ENCODE data around the gene MICU2. TPM values are rescaled to one million over a fixed set of nuclear protein-coding genes. Genes with fewer than 3 reads are reported as not detected.

Gene MICU2
- total and polyA plus RNA-seq, 5 donors from 2014 or later, result 38.8 to 50.5 (median 45.5) TPM

DNA sequence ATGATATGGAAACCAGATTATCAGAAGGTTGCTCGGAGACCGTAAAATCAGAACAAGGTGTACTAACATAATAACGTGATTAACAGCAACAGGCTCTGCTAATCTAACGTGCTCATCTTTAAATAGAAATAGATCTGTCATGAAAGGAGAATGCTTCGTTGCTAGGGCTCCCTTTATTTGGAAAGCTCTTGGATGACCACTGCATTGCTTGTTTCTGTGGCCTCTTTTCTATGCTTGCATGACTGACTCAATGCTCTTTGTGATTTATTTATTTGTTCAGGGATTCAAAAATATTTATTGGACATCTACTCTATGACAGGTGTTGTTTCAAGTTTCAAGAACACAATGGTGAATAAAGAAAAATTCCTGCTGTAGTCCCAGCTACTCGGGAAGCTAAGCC, 122.6 kb downstream of the MICU2 start:
- H3K4me1 Mint-ChIP-seq, result peaks cover 5 to 16% (median 11%) of the 10 kb centered on the region in 4 donors
- H3K36me3 Mint-ChIP-seq, result no peaks in the 10 kb centered on the region
- Histone ChIP-seq H3K36me3 (ENCODE audit: control insufficient read depth, insufficient read depth, low read length) (no peaks in the 10 kb centered on the region), H3K4me1 (ENCODE audit: control insufficient read depth, insufficient read depth, low read length, poor library complexity, severe bottlenecking) (peaks cover 9% of the 10 kb centered on the region), H3K27me3 (ENCODE audit: control insufficient read depth, insufficient read depth, low read length) (peaks cover 3% of the 10 kb centered on the region), H3K9me3 (ENCODE audit: control insufficient read depth in 2 of 2, low read length in 2 of 2) (peaks cover under 1 to 1% of the 10 kb centered on the region in 2 experiments), H3K4me3 (ENCODE audit: low read depth, low read length) (no peak overlapping the region), H3K27ac (ENCODE audit: insufficient read depth, low read length, poor library complexity, severe bottlenecking) (no peak overlapping the region)
- peaks cover 29% of the 10 kb centered on the region for H3K27me3 Mint-ChIP-seq
- peaks cover 0 to 8% (median 2%) of the 10 kb centered on the region in 7 donors for H3K9me3 Mint-ChIP-seq
- DNase-seq (no peak), ATAC-seq (ENCODE audit: low read depth in 2 of 2) (no peak)
- H3K27ac Mint-ChIP-seq, result no peak overlapping the region
- no peak overlapping the region for H3K4me3 Mint-ChIP-seq

DNA sequence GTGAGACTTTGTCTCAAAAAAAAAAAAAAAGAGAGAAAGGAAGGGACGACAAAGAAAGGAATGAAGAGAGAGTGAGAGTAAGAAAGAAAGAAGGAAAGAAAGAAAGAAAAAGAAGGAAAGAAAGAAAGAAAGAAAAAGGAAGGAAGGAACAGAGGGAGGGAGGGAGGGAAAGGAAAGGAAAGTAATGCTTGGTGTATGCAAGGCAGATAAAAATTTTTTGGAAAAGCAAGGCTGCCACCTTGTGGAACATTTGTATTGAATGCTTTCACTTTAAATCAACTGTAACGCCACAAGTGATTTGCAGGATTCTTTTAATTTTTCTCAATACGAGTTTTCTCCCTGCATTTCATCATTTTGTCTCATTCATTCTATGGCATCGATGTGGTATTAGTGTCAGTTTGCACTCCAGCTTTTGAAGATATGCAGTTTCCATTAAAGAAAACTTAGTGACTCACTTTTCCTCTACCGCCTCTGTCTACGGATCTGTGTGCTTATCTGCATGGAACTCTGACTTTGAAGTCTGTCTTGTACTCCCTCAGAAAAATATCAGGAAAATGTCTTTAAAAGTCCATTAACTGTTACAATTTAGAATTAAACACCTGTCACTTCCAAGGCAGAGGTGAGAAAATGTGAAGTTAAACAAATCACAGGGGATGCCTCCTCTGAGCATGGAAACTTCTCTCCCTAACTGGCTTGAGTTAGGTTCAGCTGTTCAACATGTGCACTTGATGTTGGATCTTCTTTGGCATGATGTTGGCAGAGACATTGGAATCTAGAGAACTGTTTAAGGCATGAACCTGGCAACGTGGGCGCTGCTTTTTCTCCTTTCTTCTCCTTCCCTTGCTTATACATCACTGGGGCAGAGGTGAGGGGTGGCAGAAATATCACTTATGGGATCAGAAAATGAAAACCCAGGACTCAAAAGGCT, 124.8 kb downstream of the MICU2 start:
- Mint-ChIP-seq H3K27ac (no peak overlapping the region), H3K9me3 (no peaks in the 10 kb centered on the region), H3K27me3 (peaks cover 36% of the 10 kb centered on the region), H3K36me3 (no peaks in the 10 kb centered on the region), H3K4me3 (peak overlapping the region in 2 of 4 donors; percentile 29 to 52), H3K4me1 (peaks cover 10 to 16% (median 11%) of the 10 kb centered on the region in 4 donors)
- DNase-seq (peak; percentile 42 to 83 (median 73)), ATAC-seq (ENCODE audit: low read depth in 2 of 2) (peak; percentile 40 to 63)
- Histone ChIP-seq H3K27me3 (ENCODE audit: control insufficient read depth, insufficient read depth, low read length) (peaks cover 3% of the 10 kb centered on the region), H3K4me1 (ENCODE audit: control insufficient read depth, insufficient read depth, low read length, poor library complexity, severe bottlenecking) (peaks cover 9% of the 10 kb centered on the region), H3K4me3 (ENCODE audit: low read depth, low read length) (peak overlapping the region; percentile 45), H3K27ac (ENCODE audit: insufficient read depth, low read length, poor library complexity, severe bottlenecking) (no peak overlapping the region), H3K36me3 (ENCODE audit: control insufficient read depth, insufficient read depth, low read length) (no peaks in the 10 kb centered on the region), H3K9me3 (ENCODE audit: control insufficient read depth in 2 of 2, low read length in 2 of 2) (no peaks in the 10 kb centered on the region)

GRCh38 chr13:21476893-21477472, 127.0 kb downstream of the MICU2 start:
- DNase-seq, result peak; percentile 62 to 82 (median 66)
- H3K27me3 Mint-ChIP-seq, result peaks cover 32% of the 10 kb centered on the region
- peaks cover 10 to 16% (median 11%) of the 10 kb centered on the region in 4 donors for H3K4me1 Mint-ChIP-seq
- peaks cover 0 to 1% (median 0%) of the 10 kb centered on the region in 7 donors for H3K9me3 Mint-ChIP-seq
- H3K36me3 Mint-ChIP-seq, result no peaks in the 10 kb centered on the region
- Histone ChIP-seq H3K27ac (ENCODE audit: insufficient read depth, low read length, poor library complexity, severe bottlenecking) (no peak overlapping the region), H3K9me3 (ENCODE audit: control insufficient read depth in 2 of 2, low read length in 2 of 2) (no peaks in the 10 kb centered on the region), H3K36me3 (ENCODE audit: control insufficient read depth, insufficient read depth, low read length) (no peaks in the 10 kb centered on the region), H3K4me3 (ENCODE audit: low read depth, low read length) (peak overlapping the region; percentile 74), H3K4me1 (ENCODE audit: control insufficient read depth, insufficient read depth, low read length, poor library complexity, severe bottlenecking) (peaks cover 9% of the 10 kb centered on the region), H3K27me3 (ENCODE audit: control insufficient read depth, insufficient read depth, low read length) (peaks cover 3% of the 10 kb centered on the region)
- H3K27ac Mint-ChIP-seq, result peak overlapping the region; percentile 72 to 93 (median 72)
- peak; percentile 71 to 75 for ATAC-seq (ENCODE audit: low read depth in 2 of 2)
- peak overlapping the region; percentile 23 to 91 (median 86) for H3K4me3 Mint-ChIP-seq

- no peak overlapping the region for H3K27ac ChIP-seq (ENCODE audit: insufficient read depth, low read length, poor library complexity, severe bottlenecking)
- peaks cover 3% of the 10 kb centered on the region for H3K27me3 ChIP-seq (ENCODE audit: control insufficient read depth, insufficient read depth, low read length)
- no peak overlapping the region for H3K27ac Mint-ChIP-seq
- peaks cover 0 to 10% (median 4%) of the 10 kb centered on the region in 7 donors for H3K9me3 Mint-ChIP-seq
- no peak overlapping the region for H3K4me3 Mint-ChIP-seq
- DNase-seq, result no peak
- peaks cover 9% of the 10 kb centered on the region for H3K4me1 ChIP-seq (ENCODE audit: control insufficient read depth, insufficient read depth, low read length, poor library complexity, severe bottlenecking)
- no peaks in the 10 kb centered on the region for H3K36me3 Mint-ChIP-seq
- peaks cover 39% of the 10 kb centered on the region for H3K27me3 Mint-ChIP-seq
- no peaks in the 10 kb centered on the region for H3K9me3 ChIP-seq (ENCODE audit: control insufficient read depth in 2 of 2, low read length in 2 of 2)
- H3K4me1 Mint-ChIP-seq, result peaks cover 10 to 16% (median 11%) of the 10 kb centered on the region in 4 donors
- H3K4me3 ChIP-seq (ENCODE audit: low read depth, low read length), result no peak overlapping the region
- H3K36me3 ChIP-seq (ENCODE audit: control insufficient read depth, insufficient read depth, low read length), result no peaks in the 10 kb centered on the region
- ATAC-seq (ENCODE audit: low read depth in 2 of 2), result no peak
Observed at GRCh38 chr13:21475115-21475514, 128.9 kb downstream of the MICU2 start.

DNA sequence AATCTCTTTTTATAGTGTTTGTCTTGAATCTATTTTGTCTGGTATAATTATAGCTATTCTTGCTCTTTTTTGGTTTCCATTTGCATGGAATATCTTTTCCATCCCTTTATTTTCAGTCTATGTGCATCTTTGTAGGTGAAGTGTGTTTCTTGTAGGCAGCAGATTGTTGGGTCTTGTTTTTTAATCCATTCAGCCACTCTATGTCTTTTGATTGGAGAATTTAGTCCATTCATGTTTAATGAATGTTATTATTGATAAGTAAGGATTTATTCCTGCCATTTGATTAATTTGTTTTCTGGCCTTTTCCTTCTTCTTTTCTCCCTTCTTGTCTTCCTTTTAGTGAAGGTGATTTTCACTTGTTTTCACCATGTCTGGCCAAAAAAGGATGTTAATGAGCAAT, 133.2 kb downstream of the MICU2 start:
- Histone ChIP-seq H3K27ac (ENCODE audit: insufficient read depth, low read length, poor library complexity, severe bottlenecking) (no peak overlapping the region), H3K36me3 (ENCODE audit: control insufficient read depth, insufficient read depth, low read length) (no peaks in the 10 kb centered on the region), H3K27me3 (ENCODE audit: control insufficient read depth, insufficient read depth, low read length) (peaks cover 2% of the 10 kb centered on the region), H3K4me3 (ENCODE audit: low read depth, low read length) (no peak overlapping the region), H3K9me3 (ENCODE audit: control insufficient read depth in 2 of 2, low read length in 2 of 2) (no peaks in the 10 kb centered on the region), H3K4me1 (ENCODE audit: control insufficient read depth, insufficient read depth, low read length, poor library complexity, severe bottlenecking) (no peaks in the 10 kb centered on the region)
- peaks cover 25% of the 10 kb centered on the region for H3K27me3 Mint-ChIP-seq
- DNase-seq (no peak), ATAC-seq (ENCODE audit: low read depth in 2 of 2) (no peak)
- no peak overlapping the region for H3K4me3 Mint-ChIP-seq
- no peaks in the 10 kb centered on the region for H3K36me3 Mint-ChIP-seq
- peak overlapping the region in 1 of 3 donors; percentile 35 for H3K27ac Mint-ChIP-seq
- H3K4me1 Mint-ChIP-seq, result peaks cover 0 to 3% (median 0%) of the 10 kb centered on the region in 4 donors
- peaks cover 0 to 10% (median 4%) of the 10 kb centered on the region in 7 donors for H3K9me3 Mint-ChIP-seq

DNA sequence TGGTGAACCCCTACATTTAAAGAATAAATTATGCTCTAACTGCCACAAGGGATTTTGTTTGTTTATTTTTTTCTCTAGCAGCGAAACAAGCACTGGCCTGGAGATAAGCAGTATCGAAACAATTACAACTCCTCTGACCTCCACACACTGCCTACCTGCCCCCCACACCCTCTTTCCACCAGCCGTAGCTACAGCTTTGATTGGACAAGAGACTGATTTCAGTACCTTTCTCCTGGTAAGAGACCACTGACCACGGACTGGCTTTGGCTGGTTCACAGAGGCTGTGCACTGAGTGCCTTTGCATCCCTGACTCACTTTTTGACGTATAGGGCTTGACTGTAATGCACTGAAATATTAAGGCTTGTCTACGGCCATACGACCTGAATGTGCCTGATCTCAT, 137.4 kb downstream of the MICU2 start:
- Mint-ChIP-seq H3K9me3 (peaks cover 0 to 7% (median 1%) of the 10 kb centered on the region in 7 donors), H3K4me3 (peak overlapping the region in 1 of 4 donors; percentile 34), H3K4me1 (peaks cover 0 to 4% (median 0%) of the 10 kb centered on the region in 4 donors), H3K27me3 (peaks cover 21% of the 10 kb centered on the region), H3K36me3 (no peaks in the 10 kb centered on the region), H3K27ac (no peak overlapping the region)
- Histone ChIP-seq H3K4me3 (ENCODE audit: low read depth, low read length) (no peak overlapping the region), H3K27ac (ENCODE audit: insufficient read depth, low read length, poor library complexity, severe bottlenecking) (no peak overlapping the region), H3K36me3 (ENCODE audit: control insufficient read depth, insufficient read depth, low read length) (no peaks in the 10 kb centered on the region), H3K9me3 (ENCODE audit: control insufficient read depth in 2 of 2, low read length in 2 of 2) (no peaks in the 10 kb centered on the region), H3K27me3 (ENCODE audit: control insufficient read depth, insufficient read depth, low read length) (peaks cover 2% of the 10 kb centered on the region), H3K4me1 (ENCODE audit: control insufficient read depth, insufficient read depth, low read length, poor library complexity, severe bottlenecking) (no peaks in the 10 kb centered on the region)
- no peak for ATAC-seq (ENCODE audit: low read depth in 2 of 2)
- DNase-seq, result no peak

DNA sequence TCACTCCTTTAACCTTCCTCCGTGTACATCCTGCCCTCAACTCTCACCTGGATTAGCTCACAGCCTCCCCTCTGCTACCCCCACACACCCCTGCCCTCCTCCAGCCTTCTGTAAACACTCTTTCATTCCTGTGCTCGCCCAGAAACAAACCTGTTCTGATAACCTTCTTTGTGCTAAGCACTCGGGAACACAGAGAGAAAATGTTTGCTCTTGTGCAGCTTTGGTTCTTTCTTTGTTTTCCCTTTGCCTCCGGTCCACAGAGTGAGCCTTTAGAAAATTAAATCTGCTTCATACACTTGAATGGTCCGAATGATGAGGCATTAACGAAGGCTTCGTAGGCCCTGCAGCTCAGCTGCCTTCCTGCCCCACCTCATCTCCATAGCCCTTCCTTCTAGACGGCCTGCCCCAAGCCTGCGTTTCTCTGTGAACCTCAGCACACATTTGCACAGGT, 138.2 kb downstream of the MICU2 start:
- Histone ChIP-seq H3K9me3 (ENCODE audit: control insufficient read depth in 2 of 2, low read length in 2 of 2) (no peaks in the 10 kb centered on the region), H3K36me3 (ENCODE audit: control insufficient read depth, insufficient read depth, low read length) (no peaks in the 10 kb centered on the region), H3K27ac (ENCODE audit: insufficient read depth, low read length, poor library complexity, severe bottlenecking) (no peak overlapping the region), H3K4me1 (ENCODE audit: control insufficient read depth, insufficient read depth, low read length, poor library complexity, severe bottlenecking) (no peaks in the 10 kb centered on the region), H3K27me3 (ENCODE audit: control insufficient read depth, insufficient read depth, low read length) (peaks cover 2% of the 10 kb centered on the region), H3K4me3 (ENCODE audit: low read depth, low read length) (no peak overlapping the region)
- H3K4me1 Mint-ChIP-seq, result peaks cover 0 to 4% (median 0%) of the 10 kb centered on the region in 4 donors
- peaks cover 18% of the 10 kb centered on the region for H3K27me3 Mint-ChIP-seq
- ATAC-seq (ENCODE audit: low read depth in 2 of 2) (no peak), DNase-seq (no peak)
- no peaks in the 10 kb centered on the region for H3K36me3 Mint-ChIP-seq
- peaks cover 0 to 3% (median 0%) of the 10 kb centered on the region in 7 donors for H3K9me3 Mint-ChIP-seq
- H3K27ac Mint-ChIP-seq, result no peak overlapping the region
- peak overlapping the region in 1 of 4 donors; percentile 43 for H3K4me3 Mint-ChIP-seq

All from CD4-positive, CD25-positive, alpha-beta regulatory T cell (primary cell).